Left lung (tissue), 10 donors: Measurements from ENCODE around the gene RD3L. TPM values are rescaled to one million over a fixed set of nuclear protein-coding genes. Genes with fewer than 3 reads are reported as not detected.
A peak's percentile ranks its signal among the peaks of the same experiment; 100 is the strongest.

ENCODE experiments used
- ATAC-seq: fragments of 200-7000 bp; cut with Tn5 transposase; one replicate; pipeline ENCODE4 v1.9.1; 2020; ENCODE audit warnings: moderate library complexity
- DNase-seq, 4 donors: peaks; one replicate each; pipeline ENCODE4 v3.0.0-alpha.2; 2013 to 2020
- H3K27ac ChIP-seq, 2 donors: fragments of 200-600 bp; sonication (generic) in 1 of 2; one replicate each; pipeline versions ENCODE4 v1.5.0 to v1.8.0; 2020 to 2021
- H3K27me3 ChIP-seq, 2 donors: fragments of 200-600 bp; sonication (generic) in 1 of 2; one replicate each; pipeline versions ENCODE4 v1.5.0 to v1.8.0; 2020 to 2021
- H3K36me3 ChIP-seq, 2 donors: fragments of 200-600 bp; sonication (generic) in 1 of 2; one replicate each; pipeline versions ENCODE4 v1.5.0 to v1.8.0; 2020 to 2021
- H3K4me1 ChIP-seq, 2 donors: fragments of 200-600 bp; one replicate each; pipeline ENCODE4 v1.8.0; 2021
- H3K4me3 ChIP-seq, 2 donors: fragments of 200-600 bp; sonication (generic) in 1 of 2; one replicate each; pipeline versions ENCODE4 v1.5.0 to v1.8.0; 2020 to 2021; ENCODE audit warnings: mild to moderate bottlenecking in 1 of 2
- H3K9me3 ChIP-seq, 2 donors: fragments of 200-600 bp; sonication (generic) in 1 of 2; one replicate each; pipeline versions ENCODE4 v1.5.0 to v1.8.0; 2020 to 2021
- intact Hi-C, 2 donors: fragments of 100-400 bp; cut with DNase I; formaldehyde crosslinking; loops; one replicate each; pipeline versions ENCODE4 v1.11.2 to v1.14.2; 2022
- polyA plus RNA-seq, 6 donors: library from polyadenylated mRNA; unstranded; fragments of 120-200 nt; gene quantifications; one replicate each; pipeline ENCODE4 v1.2.1, GENCODE V29; 2013; ENCODE audit not compliant: insufficient read length in 6 of 6
- total RNA-seq, 2 donors: library from RNA; stranded (reverse); fragmentation: NEBNext Ultra II Directional; extraction: Animal tissue kit (Norgen Biotek cat#: 25700); gene quantifications; one replicate each; pipeline ENCODE4 v1.2.1, GENCODE V29; 2021
- TF ChIP-seq, protein P1 (sequence below), 2 donors: fragments of 200-600 bp; sonication (generic) in 1 of 2; IDR thresholded peaks; one replicate each; pipeline versions ENCODE4 v1.5.0 to v1.8.0; 2021; ENCODE audit warnings: antibody characterized with exemption in 2 of 2
- donor health status: DM: no; HTN: yes; CAD: no.
- donor health status: DM: no; HTN: no; CAD: no.

RD3L gene
- total and polyA plus RNA-seq, 8 donors = 0.13 to 0.28 (median 0.19) TPM; not detected in 2

GRCh38 chr14:103891667-103892215, 50.6 kb downstream of the RD3L start:
- Histone ChIP-seq H3K4me1 (peaks cover 0 to 12% of the 10 kb centered on the region in 2 donors), H3K9me3 (no peaks in the 10 kb centered on the region), H3K4me3 (no peak overlapping the region), H3K36me3 (no peaks in the 10 kb centered on the region), H3K27ac (no peak overlapping the region), H3K27me3 (no peaks in the 10 kb centered on the region)
- intact Hi-C loops = no loop called here
- DNase-seq (peak in 1 of 4 donors; percentile 65), ATAC-seq (no peak)
- TF ChIP-seq, protein P1, sequence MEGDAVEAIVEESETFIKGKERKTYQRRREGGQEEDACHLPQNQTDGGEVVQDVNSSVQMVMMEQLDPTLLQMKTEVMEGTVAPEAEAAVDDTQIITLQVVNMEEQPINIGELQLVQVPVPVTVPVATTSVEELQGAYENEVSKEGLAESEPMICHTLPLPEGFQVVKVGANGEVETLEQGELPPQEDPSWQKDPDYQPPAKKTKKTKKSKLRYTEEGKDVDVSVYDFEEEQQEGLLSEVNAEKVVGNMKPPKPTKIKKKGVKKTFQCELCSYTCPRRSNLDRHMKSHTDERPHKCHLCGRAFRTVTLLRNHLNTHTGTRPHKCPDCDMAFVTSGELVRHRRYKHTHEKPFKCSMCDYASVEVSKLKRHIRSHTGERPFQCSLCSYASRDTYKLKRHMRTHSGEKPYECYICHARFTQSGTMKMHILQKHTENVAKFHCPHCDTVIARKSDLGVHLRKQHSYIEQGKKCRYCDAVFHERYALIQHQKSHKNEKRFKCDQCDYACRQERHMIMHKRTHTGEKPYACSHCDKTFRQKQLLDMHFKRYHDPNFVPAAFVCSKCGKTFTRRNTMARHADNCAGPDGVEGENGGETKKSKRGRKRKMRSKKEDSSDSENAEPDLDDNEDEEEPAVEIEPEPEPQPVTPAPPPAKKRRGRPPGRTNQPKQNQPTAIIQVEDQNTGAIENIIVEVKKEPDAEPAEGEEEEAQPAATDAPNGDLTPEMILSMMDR (IDR thresholded peaks at IDR 0.05) = no peak

DNA sequence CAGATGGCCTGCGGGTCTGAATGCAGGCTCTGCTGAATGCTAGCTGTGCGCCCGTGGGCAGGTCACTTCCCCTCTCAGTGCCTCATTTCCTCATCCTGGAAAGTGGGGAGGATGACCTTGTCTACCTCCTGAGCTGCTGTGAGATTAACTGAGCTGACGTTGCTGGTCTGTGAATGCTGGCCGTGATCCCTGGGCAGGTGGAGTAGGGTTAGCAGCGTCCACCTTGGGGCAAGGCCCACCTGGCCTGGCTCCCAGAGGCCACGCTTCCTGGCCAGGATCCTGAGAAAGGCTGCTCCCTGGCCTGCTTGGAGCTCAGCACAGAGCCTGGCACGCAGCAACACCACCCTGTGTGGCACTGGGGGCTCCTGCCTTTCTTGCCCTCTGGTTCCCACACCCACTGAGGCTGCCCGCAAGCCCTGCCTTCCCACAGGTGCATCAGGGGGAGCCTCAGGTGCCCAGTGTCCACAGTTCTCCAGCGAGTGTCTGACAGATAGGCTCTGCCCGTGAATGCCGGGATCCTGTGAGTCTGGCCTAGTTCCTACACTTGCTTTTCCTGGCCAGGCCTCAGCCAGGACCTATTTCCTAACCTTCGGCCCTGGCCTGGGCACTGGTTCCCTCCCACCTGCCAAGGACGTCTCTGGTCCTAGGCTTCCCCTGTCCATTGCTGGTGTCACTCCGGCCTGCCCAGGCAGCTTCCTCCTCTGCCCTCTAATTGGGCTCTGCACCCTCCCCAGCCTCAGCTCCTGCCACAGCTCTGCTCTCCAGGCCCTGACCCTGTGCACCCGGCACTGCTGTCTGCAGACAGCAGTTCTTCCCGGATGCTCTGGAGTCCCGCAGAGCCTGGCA, 51.3 kb downstream of the RD3L start:
- H3K27me3 ChIP-seq = no peaks in the 10 kb centered on the region
- no peaks in the 10 kb centered on the region for H3K36me3 ChIP-seq
- no peak overlapping the region for H3K4me3 ChIP-seq
- intact Hi-C loops = no loop called here
- ATAC-seq (no peak), DNase-seq (peak in 1 of 4 donors; percentile 53)
- peaks cover 0 to 12% of the 10 kb centered on the region in 2 donors for H3K4me1 ChIP-seq
- no peaks in the 10 kb centered on the region for H3K9me3 ChIP-seq
- no peak overlapping the region for H3K27ac ChIP-seq
- TF ChIP-seq, protein P1 (IDR thresholded peaks at IDR 0.05) = no peak

Other genes with a start within 250 kb of the RD3L start
- 10 to 100 TPM in 1 of 2 donors, 1 to 10 TPM in 1; 9.2 to 10.7 TPM for gene XRCC3, start 227.1 kb downstream of the RD3L start, total RNA-seq
- 10 to 100 TPM; 16.9 to 26.0 (median 18.3) TPM for gene XRCC3, start 227.1 kb downstream of the RD3L start, polyA plus RNA-seq
- gene ZFYVE21, start 226.7 kb downstream of the RD3L start, total RNA-seq = 10 to 100 TPM; 42.8 to 57.4 TPM
- gene ZFYVE21, start 226.7 kb downstream of the RD3L start, polyA plus RNA-seq = 10 to 100 TPM; 54.7 to 72.7 (median 63.6) TPM
- 10 to 100 TPM; 48.0 to 57.8 TPM for gene PPP1R13B, start 95.0 kb downstream of the RD3L start, total RNA-seq
- 10 to 100 TPM; 53.9 to 86.9 (median 62.1) TPM for gene PPP1R13B, start 95.0 kb downstream of the RD3L start, polyA plus RNA-seq
- gene TDRD9, start 14.1 kb downstream of the RD3L start, total RNA-seq = 1 to 10 TPM; 5.4 to 9.1 TPM
- gene TDRD9, start 14.1 kb downstream of the RD3L start, polyA plus RNA-seq = 1 to 10 TPM in 4 of 6 donors, under 1 TPM in 2; 0.63 to 2.9 (median 1.4) TPM
- 1 to 10 TPM; 1.4 TPM for gene ASPG, start 143.2 kb upstream of the RD3L start, total RNA-seq
- 10 to 100 TPM in 5 of 6 donors, 1 to 10 TPM in 1; 10.0 to 32.2 (median 13.8) TPM for gene ASPG, start 143.2 kb upstream of the RD3L start, polyA plus RNA-seq
- gene KIF26A, start 196.1 kb upstream of the RD3L start, total RNA-seq = 1 to 10 TPM; 4.5 to 5.4 TPM
- 10 to 100 TPM; 11.9 to 25.5 (median 17.6) TPM for gene KIF26A, start 196.1 kb upstream of the RD3L start, polyA plus RNA-seq